ENCODE data around the gene RAMP2. TPM values are rescaled to one million over a fixed set of nuclear protein-coding genes. Genes with fewer than 3 reads are reported as not detected.

Gene RAMP2
- total RNA-seq, 1 donor from 2014 or later: 0.51 TPM

DNA sequence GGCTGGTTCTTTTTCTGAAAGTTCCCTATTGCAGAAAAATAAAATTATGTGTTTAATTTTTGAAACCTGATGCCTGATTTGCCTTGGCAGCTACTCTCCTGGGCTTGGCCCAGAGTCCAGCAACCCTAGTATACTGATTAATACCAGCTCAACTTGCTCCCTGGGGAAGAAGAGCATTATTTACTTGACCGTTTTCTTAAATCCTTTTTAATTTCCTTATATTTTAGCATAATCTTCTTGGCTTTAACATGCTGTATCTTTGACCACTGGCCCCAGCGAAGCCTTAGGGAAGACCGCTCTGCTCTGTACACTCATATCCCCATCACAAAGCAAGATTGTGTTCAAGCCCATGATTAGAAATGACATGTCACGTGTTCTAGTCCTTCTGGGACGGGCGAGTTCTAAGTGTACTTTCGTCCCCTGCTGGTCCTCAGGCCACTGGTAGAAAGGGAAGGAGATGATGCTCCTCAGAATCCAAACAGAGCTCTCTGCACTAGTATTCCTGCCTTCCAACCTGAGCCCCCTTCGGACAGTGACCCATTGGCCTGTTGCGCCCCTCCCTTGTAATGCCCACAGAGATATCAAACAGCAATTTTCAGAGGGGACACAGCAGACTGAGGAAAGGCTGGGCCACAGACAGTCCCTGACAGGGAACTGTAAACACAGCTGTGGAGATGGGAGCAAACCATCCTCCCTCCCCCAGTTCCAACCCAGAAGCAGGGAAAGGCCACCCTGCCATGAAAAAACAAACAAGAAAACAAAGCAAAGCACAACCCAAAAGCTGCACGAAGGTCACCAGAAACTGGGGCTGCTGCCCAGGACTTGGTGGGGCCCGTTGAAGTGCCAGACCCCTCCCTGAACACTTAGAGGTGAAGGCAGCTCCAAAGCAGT, 11.9 kb upstream of the RAMP2 start:
- Histone ChIP-seq H3K36me3 (no peaks in the 10 kb centered on the region), H3F3A (ENCODE audit: low read depth) (peaks cover 8% of the 10 kb centered on the region), H3K4me1 (peaks cover 9% of the 10 kb centered on the region), H3K9me3 (ENCODE audit: low read depth) (no peaks in the 10 kb centered on the region), H2AFZ (replicated peaks) (peak overlapping the region; percentile 54), H4K20me1 (ENCODE audit: low read depth) (no peaks in the 10 kb centered on the region), H3K4me2 (no peak overlapping the region), H3K79me2 (ENCODE audit: low read depth) (peaks cover 1% of the 10 kb centered on the region), H3K4me3 (no peak overlapping the region), H3K27ac (no peak overlapping the region), H3K9ac (no peak overlapping the region), H3K27me3 (peaks cover 39% of the 10 kb centered on the region)
- Mint-ChIP-seq H3K4me3 (peak overlapping the region; percentile 33), H3K9me3 (peaks cover 5% of the 10 kb centered on the region), H3K36me3 (no peaks in the 10 kb centered on the region), H3K4me1 (peaks cover 12% of the 10 kb centered on the region), H3K27ac (peak overlapping the region; percentile 35), H3K27me3 (ENCODE audit: insufficient read depth, low read depth) (peaks cover 8% of the 10 kb centered on the region)
- TF ChIP-seq EZH2phosphoT487 (IDR thresholded peaks at IDR 0.05) (no peak), CTCF (IDR thresholded peaks at IDR 0.05) (no peak), EZH2 (IDR thresholded peaks at IDR 0.05) (no peak)
- DNase-seq (ENCODE audit: low spot score): no peak

DNA sequence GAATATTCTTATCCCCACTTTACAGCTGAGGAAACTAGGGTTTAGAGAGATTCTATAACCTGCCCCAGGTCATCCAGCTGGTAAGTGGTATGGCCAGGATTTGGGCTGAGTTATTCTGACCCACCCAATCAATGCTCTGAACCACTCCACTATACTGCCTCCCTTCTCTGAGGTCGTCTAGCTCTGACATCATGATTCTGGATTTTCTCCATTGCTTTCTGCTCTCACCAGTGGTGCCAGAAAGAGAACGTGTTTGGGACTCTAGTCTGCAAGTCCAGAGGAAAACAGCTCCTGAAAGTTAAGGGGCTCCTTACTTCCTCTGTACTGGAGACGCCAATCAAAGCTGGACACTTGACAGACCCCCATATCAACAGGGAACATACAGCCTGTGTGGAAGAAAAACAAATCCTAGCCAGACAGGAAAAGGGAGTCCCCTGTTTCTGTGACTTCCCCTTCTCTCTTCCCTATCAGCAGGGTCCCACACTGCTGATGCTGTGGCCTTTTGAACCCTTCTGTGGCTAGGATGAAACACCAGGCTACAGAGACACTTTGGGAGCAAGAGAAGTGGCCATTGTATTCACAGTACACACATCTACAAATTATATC, 10.2 kb upstream of the RAMP2 start:
- no peak overlapping the region for H2AFZ ChIP-seq (replicated peaks)
- H3K36me3 ChIP-seq: no peaks in the 10 kb centered on the region
- H3K36me3 Mint-ChIP-seq: no peaks in the 10 kb centered on the region
- H3K4me1 ChIP-seq: peaks cover 8% of the 10 kb centered on the region
- peaks cover 6% of the 10 kb centered on the region for H3K4me1 Mint-ChIP-seq
- H3K27ac ChIP-seq: no peak overlapping the region
- H3K4me2 ChIP-seq: no peak overlapping the region
- peaks cover 5% of the 10 kb centered on the region for H3K27me3 Mint-ChIP-seq (ENCODE audit: insufficient read depth, low read depth)
- no peak for DNase-seq (ENCODE audit: low spot score)
- no peak overlapping the region for H3K4me3 ChIP-seq
- TF ChIP-seq EZH2 (IDR thresholded peaks at IDR 0.05) (no peak), CTCF (IDR thresholded peaks at IDR 0.05) (no peak), EZH2phosphoT487 (IDR thresholded peaks at IDR 0.05) (no peak)
- no peak overlapping the region for H3K9ac ChIP-seq
- H3K4me3 Mint-ChIP-seq: no peak overlapping the region
- H4K20me1 ChIP-seq (ENCODE audit: low read depth): no peaks in the 10 kb centered on the region
- no peak overlapping the region for H3K27ac Mint-ChIP-seq
- no peaks in the 10 kb centered on the region for H3K9me3 ChIP-seq (ENCODE audit: low read depth)
- peaks cover 30% of the 10 kb centered on the region for H3K27me3 ChIP-seq
- no peaks in the 10 kb centered on the region for H3K9me3 Mint-ChIP-seq
- no peaks in the 10 kb centered on the region for H3F3A ChIP-seq (ENCODE audit: low read depth)
- no peaks in the 10 kb centered on the region for H3K79me2 ChIP-seq (ENCODE audit: low read depth)

- Histone ChIP-seq H3K36me3 (no peaks in the 10 kb centered on the region), H3K9me3 (ENCODE audit: low read depth) (no peaks in the 10 kb centered on the region), H4K20me1 (ENCODE audit: low read depth) (no peaks in the 10 kb centered on the region), H3F3A (ENCODE audit: low read depth) (no peaks in the 10 kb centered on the region), H2AFZ (replicated peaks) (no peak overlapping the region), H3K4me2 (no peak overlapping the region), H3K79me2 (ENCODE audit: low read depth) (no peaks in the 10 kb centered on the region), H3K27ac (no peak overlapping the region), H3K4me1 (peaks cover 8% of the 10 kb centered on the region), H3K27me3 (peaks cover 22% of the 10 kb centered on the region), H3K4me3 (no peak overlapping the region), H3K9ac (no peak overlapping the region)
- TF ChIP-seq CTCF (IDR thresholded peaks at IDR 0.05): no peak
- TF ChIP-seq EZH2phosphoT487 (IDR thresholded peaks at IDR 0.05): no peak
- TF ChIP-seq EZH2 (IDR thresholded peaks at IDR 0.05): no peak
- Mint-ChIP-seq H3K4me1 (peaks cover 6% of the 10 kb centered on the region), H3K9me3 (no peaks in the 10 kb centered on the region), H3K27ac (no peak overlapping the region), H3K27me3 (ENCODE audit: insufficient read depth, low read depth) (peaks cover 3% of the 10 kb centered on the region), H3K36me3 (no peaks in the 10 kb centered on the region), H3K4me3 (no peak overlapping the region)
- DNase-seq (ENCODE audit: low spot score): no peak
Observed at GRCh38 chr17:42751628-42752027, 9.4 kb upstream of the RAMP2 start.

Measured in neural progenitor cell (in vitro differentiated cells).